Tongue (tissue), 2 donors: ENCODE results near the gene TMEM108. TPM values are rescaled to one million over a fixed set of nuclear protein-coding genes. Genes with fewer than 3 reads are reported as not detected.

Source experiments
- DNase-seq: peaks from one replicate; pipeline ENCODE4 v3.0.0-alpha.2; 2015
- total RNA-seq: library from RNA; depleted of rRNA; stranded (reverse); fragments of >200 nt; gene quantifications from one replicate; pipeline ENCODE4 v1.2.3, GENCODE V29; 2014

Gene TMEM108
- total RNA-seq, 1 donor from 2014 or later: 4.6 TPM

DNA sequence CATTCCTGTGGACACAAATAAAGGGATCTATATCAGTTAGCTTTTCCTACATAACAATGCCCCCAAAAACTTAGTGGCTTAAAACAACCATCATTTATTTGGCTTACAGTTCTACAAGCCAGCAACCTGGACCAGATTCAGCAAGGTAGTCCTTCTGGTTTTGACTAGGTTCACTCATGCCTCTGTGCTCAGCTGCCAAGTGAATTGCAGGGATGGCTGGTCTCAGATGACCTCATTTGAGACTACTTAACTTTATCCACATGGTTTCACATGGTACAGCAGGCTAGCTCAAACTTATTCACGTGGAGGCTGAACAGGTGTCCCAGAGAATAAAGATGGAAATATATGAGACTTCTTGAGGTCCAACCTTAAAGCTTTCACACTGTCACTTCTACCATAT, 242.4 kb downstream of the TMEM108 start:
- DNase-seq: no peak

DNA sequence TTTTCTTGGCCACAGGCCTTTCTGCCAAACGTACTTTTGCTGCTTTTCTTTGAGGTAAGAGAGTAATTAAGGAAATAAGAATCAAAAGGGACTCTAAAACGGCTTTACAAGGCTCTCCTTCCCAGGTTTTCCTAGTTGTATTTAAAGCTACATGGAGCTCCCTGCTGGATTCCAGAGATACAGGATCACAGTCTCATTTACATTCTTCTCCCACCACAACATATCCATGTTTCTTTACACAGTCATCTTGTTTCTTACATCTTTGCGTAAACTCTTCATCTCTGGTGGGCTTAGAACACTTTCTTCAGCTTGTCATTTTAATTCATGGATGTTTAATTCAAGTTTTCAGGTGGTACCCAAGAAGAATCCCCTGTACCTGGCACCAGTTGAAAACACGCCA, 244.0 kb downstream of the TMEM108 start:
- no peak for DNase-seq

DNA sequence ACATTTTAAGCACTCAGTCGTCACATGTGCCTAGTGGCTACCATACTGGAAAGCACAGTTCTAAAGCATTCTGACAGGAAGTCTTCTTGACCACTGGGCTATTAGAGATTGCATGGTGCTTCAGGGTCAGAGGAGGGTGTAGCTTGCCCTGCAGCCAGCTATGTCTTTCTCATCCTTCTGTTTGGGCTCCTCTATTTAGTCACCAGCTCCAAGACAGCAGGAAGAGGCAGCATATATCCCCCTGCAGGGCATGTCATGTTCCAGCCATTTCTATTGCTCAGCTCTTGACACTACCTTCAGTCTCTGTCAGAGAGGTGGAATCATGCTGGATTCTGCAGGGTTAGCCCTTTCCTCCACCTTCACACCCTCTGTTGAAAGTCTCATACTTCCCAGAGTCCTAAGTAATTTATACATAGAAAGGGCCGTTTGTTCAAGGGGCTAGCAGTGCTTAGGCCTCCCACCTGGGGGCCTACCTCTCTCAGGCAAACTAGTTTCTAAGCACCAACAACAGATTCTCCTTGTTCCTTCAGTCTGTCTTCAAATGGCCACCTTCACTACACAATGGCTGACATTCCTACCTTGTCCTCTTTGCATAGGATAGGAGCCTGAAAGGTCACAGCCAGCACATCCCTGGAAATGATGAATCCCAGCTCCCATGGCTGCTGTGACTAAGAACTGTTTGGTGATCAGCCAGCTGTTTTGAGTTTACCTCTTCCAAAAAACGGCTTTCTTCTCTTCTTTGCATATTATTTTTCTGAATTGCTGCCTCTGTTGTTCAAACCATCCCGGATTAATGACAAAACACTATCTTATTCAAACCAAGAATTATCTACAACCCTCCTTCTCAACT, 246.0 kb downstream of the TMEM108 start:
- no peak for DNase-seq

DNA sequence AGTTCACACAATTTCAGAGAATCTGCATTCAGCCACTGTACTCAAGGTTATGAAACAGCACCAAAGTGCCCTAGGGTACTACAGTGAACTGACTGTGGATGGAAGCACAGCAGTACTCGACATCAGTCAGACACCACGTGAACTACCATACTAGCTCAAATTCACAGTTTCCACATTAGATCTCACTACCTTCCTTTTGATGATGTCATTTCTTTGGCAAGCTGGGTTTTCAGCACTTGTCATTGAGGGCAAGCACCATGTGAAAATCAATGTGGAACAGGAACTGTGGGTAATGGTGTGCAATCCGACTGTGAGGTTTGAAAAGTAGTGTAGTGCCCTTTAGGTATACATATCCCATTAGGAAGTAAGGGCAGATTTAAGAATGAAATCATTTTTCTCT, 251.1 kb downstream of the TMEM108 start:
- DNase-seq: no peak

DNA sequence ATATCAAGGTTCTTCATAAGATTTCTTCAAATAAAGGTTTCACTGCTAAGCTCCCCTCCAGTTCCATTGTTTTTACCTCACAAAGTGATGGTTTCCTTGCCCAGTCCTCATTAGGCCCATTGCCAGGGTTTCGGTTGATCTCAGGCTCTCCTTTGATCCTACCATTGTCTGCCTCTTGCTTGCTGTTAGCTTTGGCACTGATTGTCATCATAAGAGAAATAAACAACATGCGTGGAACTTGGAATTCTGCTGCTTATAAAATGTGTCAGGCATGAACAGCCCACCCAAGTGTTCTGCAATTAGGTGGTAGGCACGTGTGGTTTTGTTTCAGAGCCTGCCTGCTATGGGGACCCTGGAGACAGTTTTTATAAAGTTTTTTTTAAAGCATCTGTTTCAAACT, 254.1 kb downstream of the TMEM108 start:
- DNase-seq: peak; percentile 40

DNA sequence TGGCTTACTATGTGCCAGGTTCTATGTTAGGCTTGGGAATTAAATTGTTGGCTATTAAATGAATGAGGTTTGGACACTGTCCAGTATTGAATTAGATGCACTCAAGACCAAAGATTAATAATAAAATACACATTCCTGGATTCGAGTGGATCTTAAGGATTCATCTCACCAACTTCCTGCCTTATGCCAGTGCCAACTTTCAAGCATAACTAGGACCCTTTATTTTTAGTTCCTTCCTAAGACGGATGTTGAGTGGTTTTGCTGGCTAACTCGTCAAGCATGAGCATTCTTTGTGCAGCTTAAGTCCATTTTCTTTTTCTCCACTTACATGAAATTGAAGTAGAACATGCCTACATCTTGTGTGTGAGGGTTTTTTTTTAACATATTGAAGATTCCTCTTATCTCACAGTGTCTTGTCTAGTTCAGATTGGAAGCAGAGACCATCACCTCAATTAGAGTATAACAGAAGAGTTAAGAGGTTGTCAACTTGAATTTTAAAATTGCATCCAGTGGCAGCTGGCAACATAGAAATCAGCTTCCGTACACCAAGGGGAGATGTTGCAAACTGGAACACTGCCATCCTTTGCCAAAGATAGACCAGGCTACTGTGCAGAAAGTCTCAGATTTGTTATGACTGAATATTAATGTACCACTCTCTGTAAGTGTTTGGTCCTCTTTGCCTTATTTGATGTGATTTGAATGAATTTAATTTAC, 255.4 kb downstream of the TMEM108 start:
- peak; percentile 38 for DNase-seq

DNA sequence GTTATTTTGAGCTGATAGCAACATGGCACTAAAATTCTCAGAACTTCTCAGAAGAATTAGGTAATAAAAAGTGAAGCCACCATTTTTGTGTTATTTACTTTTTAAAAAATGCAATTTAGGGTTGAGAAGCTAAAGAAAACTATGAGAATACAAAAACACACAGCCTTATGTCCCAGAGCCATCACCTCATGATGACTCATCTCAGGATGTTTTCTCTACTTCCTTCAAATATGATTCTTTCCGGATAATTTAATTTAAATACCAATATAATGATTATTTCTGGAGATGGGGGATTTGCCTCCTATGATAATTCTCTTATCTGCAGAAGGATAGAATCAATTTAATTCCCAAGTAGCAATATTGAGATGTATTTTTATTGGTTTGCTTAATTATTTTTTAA, 256.1 kb downstream of the TMEM108 start:
- DNase-seq: no peak

DNA sequence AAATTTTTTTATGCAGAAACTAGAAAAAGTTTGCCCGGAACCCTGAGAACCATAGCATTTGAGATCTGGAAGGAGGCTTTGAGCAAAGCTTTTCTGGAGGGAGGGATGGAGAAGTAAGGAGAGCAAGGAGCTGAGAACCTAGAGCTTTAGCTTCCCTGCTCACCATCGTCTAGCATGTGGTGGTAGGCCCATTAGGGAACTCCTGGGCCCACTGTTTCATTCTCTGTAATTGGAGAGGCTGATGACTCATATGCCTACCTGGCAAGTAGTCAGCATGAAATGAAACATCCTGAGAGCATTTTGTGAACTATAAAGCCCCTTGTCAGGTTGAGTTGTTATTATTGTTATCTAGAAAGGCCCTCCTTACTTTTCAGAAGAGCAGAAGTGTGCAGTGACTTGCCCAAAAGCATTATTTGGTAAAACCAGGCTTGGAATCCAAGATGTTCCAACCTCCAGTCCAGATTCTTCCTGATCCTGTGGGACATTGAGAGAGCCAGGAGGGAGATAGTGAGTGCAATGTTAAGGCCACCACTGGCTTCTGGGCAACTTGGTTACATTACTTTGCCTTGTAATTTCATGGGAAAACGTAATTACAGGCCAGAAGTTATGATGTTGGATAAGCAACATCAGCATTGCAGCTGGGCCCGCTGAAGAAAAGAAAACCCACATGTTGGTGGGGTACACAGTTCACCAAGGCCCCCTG, 257.2 kb downstream of the TMEM108 start:
- DNase-seq: no peak

DNA sequence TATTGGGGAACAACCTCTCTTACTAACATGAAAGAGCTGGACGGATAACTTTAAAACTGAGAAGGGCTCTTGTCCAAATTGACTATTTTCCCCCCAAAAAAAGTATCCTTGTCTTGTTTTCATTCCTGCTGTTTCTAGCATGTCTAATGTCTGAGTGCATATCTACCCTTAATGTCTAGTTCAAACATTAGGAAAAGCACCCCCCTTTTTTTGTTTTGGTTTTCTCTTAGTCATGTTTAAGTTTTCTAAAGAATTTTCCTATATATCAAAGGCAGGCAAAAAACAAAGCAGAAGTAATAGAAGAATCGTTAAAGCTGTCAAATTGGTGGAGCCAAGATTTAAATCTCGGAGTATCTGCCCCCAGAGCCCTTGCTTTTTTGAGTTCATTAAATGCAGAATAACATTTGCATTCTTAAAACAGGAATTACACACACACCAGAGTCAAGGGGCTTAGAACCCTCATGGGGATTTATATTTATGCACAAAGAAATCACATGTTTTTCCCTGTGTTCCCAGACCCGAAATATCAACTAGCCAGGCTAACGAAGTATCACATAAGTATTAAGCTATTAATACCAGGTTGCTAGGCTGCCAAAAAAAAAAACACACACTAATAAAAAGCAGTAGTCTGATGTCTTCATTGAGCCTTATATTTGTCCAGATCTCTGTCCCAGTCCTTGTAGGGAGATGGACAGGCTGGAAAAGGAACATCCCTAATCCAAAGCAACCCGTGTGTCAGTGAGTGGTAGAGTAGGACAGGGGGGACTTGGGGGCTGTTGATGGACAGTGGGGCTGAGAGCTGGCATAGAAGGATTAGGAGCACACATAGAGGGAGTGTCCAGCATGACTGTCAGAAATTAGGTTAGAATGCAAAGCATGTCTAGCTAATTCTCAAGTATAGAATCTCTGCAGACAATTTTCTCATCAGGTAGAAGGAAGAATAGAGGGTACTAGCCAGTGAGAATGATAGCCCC, 258.0 kb downstream of the TMEM108 start:
- DNase-seq: no peak

DNA sequence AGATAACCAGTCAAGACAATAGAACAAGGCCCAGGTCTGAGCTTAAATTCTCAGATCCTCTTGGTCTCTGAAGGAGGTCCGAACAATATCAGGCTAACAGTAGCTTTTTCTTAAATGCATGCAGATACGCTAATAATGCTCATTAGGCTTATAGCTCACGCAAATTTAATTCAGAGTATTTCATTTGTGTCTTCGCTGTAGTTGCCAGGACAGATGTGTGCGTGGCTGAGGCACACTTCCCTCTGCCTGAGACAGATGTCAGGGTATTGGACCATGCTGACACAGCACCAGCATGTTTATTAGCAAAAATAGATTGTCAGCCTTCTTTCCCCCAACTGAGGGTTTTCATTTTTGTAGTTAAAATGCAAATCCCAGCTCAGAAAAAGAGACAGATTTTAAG, 258.8 kb downstream of the TMEM108 start:
- DNase-seq: no peak

DNA sequence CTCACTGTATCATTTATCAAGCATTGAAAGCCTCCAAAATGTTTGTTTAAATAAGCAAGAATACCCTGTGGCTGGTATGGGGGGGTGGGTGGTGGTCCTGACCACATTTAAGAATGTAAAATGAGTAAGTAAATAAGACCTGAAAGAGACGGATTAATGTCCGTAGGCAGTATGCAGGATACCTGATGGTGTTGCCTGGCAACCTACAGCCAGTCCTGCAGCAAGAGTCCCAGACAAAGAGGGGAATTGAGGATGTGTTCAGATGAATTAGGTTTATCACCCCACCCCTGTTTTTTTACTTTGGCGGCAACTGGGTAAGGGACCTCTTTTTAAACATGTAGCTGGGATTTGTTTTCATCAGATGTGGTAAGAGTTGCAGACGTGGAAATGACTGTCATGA, 261.9 kb downstream of the TMEM108 start:
- no peak for DNase-seq

DNA sequence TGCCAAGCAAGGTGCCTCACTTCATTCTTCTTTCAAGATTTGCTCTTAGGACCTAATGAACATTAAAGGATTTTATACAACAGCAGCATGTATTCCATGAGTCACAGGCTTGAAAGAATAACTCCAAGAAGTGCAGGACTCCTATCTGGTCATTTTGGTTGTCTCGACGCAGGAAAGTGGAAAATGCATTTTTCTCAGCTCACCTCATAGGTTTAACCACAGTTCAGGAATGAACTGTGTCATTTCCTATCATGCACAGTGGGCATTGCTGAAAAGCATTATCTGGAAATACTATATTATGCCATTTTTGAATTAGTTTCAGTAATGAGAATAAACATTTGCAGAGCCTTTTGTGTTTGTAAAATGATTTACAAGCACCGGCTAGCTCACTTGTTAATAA, 263.0 kb downstream of the TMEM108 start:
- DNase-seq: no peak

DNA sequence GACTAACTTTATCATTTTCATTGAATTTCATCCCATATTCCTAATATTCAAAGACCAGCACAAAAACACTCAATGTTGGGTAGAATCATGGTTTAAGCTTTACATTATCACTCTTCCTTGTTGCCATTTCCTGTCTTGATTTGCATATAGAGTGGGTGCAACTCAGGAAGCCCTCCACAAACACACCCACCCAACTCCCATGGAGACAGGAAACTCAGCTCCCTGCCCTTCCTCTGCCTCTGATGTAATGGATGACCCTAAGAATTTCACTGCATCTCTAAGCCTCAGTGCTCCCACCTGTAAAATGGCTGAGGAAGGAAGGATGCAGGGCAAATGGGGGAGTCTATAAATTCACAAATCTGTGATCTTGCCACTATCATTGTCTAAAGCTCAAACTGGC, 263.5 kb downstream of the TMEM108 start:
- no peak for DNase-seq

DNA sequence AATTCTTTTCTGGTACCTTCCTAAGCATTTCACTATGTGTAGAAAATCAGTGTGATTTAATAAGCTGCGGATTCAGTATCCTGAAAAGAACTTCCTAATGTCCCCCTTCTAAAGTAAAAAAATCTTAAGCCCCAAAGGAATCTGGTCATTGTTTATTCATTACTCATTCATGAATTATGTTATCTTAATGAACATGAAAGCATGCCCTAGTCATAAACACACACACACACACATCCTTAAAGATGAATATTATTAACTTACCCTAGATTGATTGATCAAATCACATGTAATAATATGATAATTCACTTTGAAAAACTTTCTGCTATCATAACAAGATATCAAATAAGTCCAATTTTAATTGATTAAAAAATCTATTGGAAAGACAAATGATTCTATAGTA, 265.2 kb downstream of the TMEM108 start:
- DNase-seq: no peak

DNA sequence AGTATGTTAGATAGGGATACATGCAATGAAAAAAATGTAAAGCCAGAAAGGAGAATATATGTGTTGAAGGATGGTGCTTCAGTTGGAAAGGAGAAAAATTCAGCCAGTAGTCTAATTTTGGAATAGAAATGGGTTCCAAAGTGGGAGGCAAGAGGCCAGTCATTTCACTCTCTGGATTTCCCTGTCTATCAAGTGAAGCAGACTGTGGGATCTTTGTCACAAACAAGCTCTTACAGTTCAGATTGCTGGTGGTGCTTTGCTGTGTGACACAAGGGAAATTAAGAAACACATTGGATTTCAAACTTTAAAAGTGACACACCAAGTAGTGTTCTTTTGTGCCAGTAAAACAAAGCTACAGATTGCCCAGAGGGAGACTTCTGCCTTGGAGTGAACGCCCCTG, 279.7 kb downstream of the TMEM108 start:
- no peak for DNase-seq

DNA sequence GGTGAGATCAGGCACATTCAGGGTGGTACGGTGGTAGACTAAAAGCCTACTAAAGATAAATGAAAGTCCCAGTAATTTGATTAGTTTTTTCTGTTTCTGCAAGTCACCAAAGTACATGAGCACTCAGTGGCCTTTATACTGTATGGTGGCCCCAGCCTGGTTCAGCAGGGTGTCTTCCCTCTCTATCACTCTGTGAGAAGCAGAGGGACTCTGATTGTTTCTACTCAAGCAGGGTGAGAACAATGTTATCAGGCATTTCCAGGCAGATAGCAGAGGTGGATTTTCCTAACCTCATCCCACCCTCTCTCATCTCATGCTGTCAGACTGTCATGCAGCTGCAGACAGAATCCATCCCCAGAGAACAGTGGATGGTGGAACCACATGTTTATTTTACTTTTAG, 290.2 kb downstream of the TMEM108 start:
- no peak for DNase-seq

DNA sequence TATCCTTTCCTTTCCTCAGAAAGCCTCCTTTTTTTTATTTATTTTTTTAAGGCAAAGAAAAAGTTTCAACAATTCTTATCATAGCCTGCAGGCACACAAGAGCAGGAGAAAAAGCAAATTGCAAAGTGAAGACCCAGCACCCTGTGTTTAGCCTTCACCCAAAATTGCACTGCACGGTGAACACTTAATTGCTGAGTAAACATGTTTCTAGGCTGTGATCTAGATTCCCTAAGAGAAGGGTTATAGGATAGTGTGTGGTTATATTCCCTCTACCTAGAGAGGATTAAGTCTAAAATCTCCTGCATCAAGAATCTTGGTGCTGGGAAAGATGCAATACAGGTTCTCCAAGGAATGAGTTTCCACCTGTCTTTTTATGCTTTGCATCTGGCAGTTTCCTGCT, 291.4 kb downstream of the TMEM108 start:
- peak; percentile 20 for DNase-seq

DNA sequence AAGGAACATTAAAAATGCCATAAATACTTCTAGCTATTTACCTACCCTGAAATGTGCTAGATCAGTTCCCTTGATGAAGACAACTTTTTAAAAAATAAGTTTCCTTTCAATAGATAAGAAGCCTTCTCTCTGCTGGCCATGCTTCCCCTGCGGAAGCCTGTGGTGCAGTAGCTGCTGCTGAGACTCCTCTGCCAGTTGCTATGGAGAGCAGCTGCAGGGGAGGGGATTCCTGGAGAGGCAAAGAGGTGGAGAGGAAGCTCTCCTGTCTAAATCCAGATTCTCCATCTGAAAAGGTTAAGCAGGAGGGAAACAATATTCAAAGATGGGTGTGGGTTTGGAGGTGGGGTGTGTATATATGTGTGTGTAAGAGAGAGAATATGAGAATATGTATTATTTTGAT, 291.9 kb downstream of the TMEM108 start:
- peak; percentile 57 for DNase-seq

DNA sequence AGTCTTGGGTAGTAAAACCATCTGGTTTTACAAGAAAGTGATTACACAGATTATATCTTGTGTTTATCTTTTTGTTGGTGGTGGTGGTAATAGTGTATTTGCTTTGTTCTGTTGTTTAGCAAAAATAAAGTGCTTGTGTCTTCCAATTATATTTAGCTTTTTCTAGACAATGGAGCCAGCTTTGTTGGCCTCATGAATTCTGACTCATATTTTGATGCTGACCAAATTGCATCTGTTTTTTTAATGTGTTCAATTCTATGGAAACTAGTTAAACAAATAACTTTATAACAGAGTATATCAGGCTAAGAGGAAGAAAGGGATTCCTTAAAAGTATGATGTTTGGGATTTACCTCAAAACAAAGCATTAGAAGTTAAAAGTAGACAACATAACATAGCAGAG, 292.3 kb downstream of the TMEM108 start:
- DNase-seq: peak; percentile 22

DNA sequence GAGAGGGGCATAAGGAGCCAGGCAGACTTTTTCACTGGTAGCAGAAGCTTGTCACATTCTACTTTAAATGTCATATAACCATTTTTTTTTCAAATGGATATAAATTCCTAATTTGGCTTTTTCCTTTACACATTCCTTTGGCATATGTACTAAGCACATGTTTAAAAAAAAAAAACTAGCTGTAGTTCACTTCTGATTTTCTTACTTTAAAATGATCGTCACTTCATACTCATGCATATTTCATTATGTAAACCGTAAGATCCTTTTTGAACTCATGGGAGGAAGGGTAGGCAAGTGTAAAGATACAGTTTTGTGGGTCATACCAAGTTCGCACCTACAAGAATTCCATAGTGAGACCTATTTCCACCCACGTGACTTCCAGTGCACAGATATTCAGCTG, 316.5 kb downstream of the TMEM108 start:
- DNase-seq: no peak

DNA sequence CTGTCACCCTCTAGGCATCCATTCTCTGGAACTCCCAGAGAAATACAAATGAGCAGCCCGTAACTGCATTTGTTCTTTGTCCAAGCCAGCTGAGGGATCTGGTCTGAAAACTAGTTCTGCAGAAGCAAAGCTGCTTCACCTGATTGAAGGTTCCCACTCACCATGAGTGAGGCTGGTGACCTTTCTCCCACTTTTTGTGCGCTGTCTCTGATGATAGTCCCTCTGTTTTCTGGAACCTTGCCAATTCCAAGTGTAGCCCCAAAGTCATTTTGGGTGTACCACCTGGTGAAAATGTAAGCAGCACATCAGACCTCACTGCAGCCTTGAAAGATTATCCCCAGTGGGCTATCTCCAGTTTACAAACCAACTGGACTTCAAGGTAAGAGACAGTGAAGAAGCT, 322.3 kb downstream of the TMEM108 start:
- no peak for DNase-seq

DNA sequence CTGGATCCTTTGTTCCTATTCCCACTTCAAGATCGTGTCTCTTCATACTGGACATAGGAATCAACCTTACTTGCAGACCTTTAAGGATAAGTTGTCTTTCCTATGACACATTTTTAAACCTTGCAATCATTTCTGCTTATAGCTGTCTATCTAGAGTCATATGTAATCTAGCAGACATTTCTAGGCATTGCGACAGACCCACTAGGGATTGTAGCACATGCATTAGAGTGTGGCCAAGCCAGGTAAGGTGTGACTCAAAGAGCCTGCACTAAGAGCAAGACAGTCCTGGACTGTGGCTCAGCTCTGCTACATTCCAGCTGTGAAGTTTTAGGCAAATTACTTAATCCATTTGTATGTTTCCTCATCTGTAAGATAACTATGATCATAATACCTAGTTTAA, 322.8 kb downstream of the TMEM108 start:
- no peak for DNase-seq
